ENCODE results near the gene SLC6A9. TPM values are rescaled to one million over a fixed set of nuclear protein-coding genes. Genes with fewer than 3 reads are reported as not detected.

SLC6A9 gene
- total RNA-seq, 1 experiment from 2014 or later, result 30.1 TPM

DNA sequence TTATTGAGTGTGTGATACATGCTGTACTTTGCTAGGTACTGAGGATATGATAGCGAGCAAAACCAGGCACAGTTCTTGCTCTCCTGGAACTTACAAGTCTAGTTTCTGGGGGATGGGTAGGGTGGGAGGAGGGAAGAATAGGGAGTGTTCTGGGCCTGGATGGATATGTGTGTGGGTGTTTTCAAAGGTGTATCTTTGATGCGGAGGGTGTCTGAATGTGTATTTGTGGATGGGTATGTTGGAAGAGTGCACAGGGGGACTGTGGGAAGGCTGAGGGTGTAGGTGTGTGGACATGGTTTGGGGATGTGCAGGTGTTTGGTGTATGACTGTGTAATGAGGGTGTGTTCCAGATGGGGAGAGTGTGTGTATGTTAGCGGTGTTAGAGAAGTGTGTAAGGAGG, 65.9 kb downstream of the SLC6A9 start:
- Histone ChIP-seq H3K18ac (ENCODE audit: insufficient read length, low read depth, low read length) (no peak overlapping the region), H3K27me3 (ENCODE audit: insufficient read depth, low read length) (no peaks in the 10 kb centered on the region), H2BK5ac (ENCODE audit: insufficient read length, low read length) (no peak overlapping the region), H3K23me2 (ENCODE audit: insufficient read length, low read depth, low read length, poor library complexity, severe bottlenecking) (peaks cover 5% of the 10 kb centered on the region), H3K27ac (ENCODE audit: insufficient read length, low read depth, low read length) (no peak overlapping the region), H4K20me1 (ENCODE audit: control insufficient read depth, insufficient read depth, insufficient read length) (no peaks in the 10 kb centered on the region), H3K23ac (ENCODE audit: insufficient read length, low read depth, low read length) (no peak overlapping the region), H2BK15ac (ENCODE audit: low read depth, low read length) (no peak overlapping the region), H3K4me1 (ENCODE audit: insufficient read depth, low read length) (no peaks in the 10 kb centered on the region; the same call in 1 of the 2 replicates), H4K91ac (ENCODE audit: insufficient read length, low read depth, low read length) (no peak overlapping the region), H3T11ph (ENCODE audit: low read length) (no peak overlapping the region), H2BK12ac (ENCODE audit: insufficient read length, low read depth, low read length) (no peak overlapping the region), H3K9ac (ENCODE audit: extremely low read depth, insufficient read length, low read length) (no peak overlapping the region), H3K4ac (ENCODE audit: low read depth, low read length) (no peak overlapping the region), H3K79me2 (ENCODE audit: insufficient read depth, low read length) (no peaks in the 10 kb centered on the region; the same call in 1 of the 2 replicates), H3K56ac (ENCODE audit: insufficient read length, low read depth, low read length) (no peak overlapping the region), H4K8ac (replicated peaks; ENCODE audit: insufficient read length, low read depth, low read length) (no peak overlapping the region), H3K79me1 (ENCODE audit: insufficient read depth, low read depth, low read length, poor library complexity, severe bottlenecking) (no peaks in the 10 kb centered on the region), H3K14ac (ENCODE audit: insufficient read depth, low read length) (no peak overlapping the region), H2AFZ (ENCODE audit: low read length) (no peak overlapping the region), H4K5ac (ENCODE audit: insufficient read length, low read depth, low read length) (no peak overlapping the region), H2BK120ac (ENCODE audit: low read depth, low read length, poor library complexity, severe bottlenecking) (no peak overlapping the region), H2BK20ac (ENCODE audit: low read depth, low read length, poor library complexity, severe bottlenecking) (no peak overlapping the region), H2AK5ac (ENCODE audit: insufficient read length, low read length) (no peak overlapping the region), H3K9me3 (ENCODE audit: control insufficient read depth, low read depth, low read length) (no peaks in the 10 kb centered on the region), H3K4me2 (ENCODE audit: insufficient read depth, insufficient read length, low read length) (no peak overlapping the region)
- H3K9me3 Mint-ChIP-seq, result no peaks in the 10 kb centered on the region
- DNase-seq, result no peak
- 100% methylated on average over 1 of the region's 3 CpGs for WGBS (ENCODE audit: extremely low coverage, insufficient read length, low lambda C conversion rate)
- TF ChIP-seq, protein P1, sequence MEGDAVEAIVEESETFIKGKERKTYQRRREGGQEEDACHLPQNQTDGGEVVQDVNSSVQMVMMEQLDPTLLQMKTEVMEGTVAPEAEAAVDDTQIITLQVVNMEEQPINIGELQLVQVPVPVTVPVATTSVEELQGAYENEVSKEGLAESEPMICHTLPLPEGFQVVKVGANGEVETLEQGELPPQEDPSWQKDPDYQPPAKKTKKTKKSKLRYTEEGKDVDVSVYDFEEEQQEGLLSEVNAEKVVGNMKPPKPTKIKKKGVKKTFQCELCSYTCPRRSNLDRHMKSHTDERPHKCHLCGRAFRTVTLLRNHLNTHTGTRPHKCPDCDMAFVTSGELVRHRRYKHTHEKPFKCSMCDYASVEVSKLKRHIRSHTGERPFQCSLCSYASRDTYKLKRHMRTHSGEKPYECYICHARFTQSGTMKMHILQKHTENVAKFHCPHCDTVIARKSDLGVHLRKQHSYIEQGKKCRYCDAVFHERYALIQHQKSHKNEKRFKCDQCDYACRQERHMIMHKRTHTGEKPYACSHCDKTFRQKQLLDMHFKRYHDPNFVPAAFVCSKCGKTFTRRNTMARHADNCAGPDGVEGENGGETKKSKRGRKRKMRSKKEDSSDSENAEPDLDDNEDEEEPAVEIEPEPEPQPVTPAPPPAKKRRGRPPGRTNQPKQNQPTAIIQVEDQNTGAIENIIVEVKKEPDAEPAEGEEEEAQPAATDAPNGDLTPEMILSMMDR (conservative IDR thresholded peaks at IDR 0.05), result no peak
- H3K27ac Mint-ChIP-seq, result no peak overlapping the region
- peaks cover under 1 to 3% of the 10 kb centered on the region in 2 experiments; a peak in 2 of 4 replicates for H3K4me1 Mint-ChIP-seq
- H3K4me3 Mint-ChIP-seq, result no peak overlapping the region
- peaks cover 4 to 10% (median 4%) of the 10 kb centered on the region in 3 experiments; a peak in 4 of 7 replicates for H3K36me3 Mint-ChIP-seq (ENCODE audit: insufficient read depth in 1 of 3, low read depth in 3 of 3)
- peaks cover 1% of the 10 kb centered on the region for H3K27me3 Mint-ChIP-seq (ENCODE audit: low read depth)

Measured in H9 (cell line).